Neuron (in vitro differentiated cells): ENCODE measurements around the gene FRMD1.

Experiments
- H2AFZ ChIP-seq: one replicate; pipeline ENCODE4 v1.6.1; 2013; ENCODE audit warnings: low read depth, mild to moderate bottlenecking, inconsistent platforms, low read length, moderate library complexity
- H3K27me3 ChIP-seq: one replicate; pipeline ENCODE4 v1.6.1; 2013; ENCODE audit warnings: low read length; ENCODE audit not compliant: insufficient read depth
- H3K36me3 ChIP-seq: one replicate; pipeline ENCODE4 v1.6.1; 2013; ENCODE audit warnings: low read length; ENCODE audit not compliant: insufficient read depth
- H3K4me1 ChIP-seq: one replicate; pipeline ENCODE4 v1.6.1; 2013; ENCODE audit warnings: low read length; ENCODE audit not compliant: insufficient read depth
- H3K4me3 ChIP-seq: 2 replicates; pipeline ENCODE4 v1.5.1; 2013; ENCODE audit warnings: mild to moderate bottlenecking, low read length, moderate library complexity
- H3K9me3 ChIP-seq: one replicate; pipeline ENCODE4 v1.6.1; 2013; ENCODE audit warnings: low read length

FRMD1 gene

GRCh38 chr6:168050225-168050880, 28.7 kb downstream of the FRMD1 start:
- H3K27me3 ChIP-seq, result no peaks in the 10 kb centered on the region
- H3K4me3 ChIP-seq, result no peak overlapping the region
- H3K4me1 ChIP-seq, result no peaks in the 10 kb centered on the region
- no peaks in the 10 kb centered on the region for H3K9me3 ChIP-seq
- no peak overlapping the region for H2AFZ ChIP-seq
- no peaks in the 10 kb centered on the region for H3K36me3 ChIP-seq

GRCh38 chr6:168049706-168050224, 29.2 kb downstream of the FRMD1 start:
- Histone ChIP-seq H3K4me3 (no peak overlapping the region), H3K9me3 (no peaks in the 10 kb centered on the region), H3K4me1 (no peaks in the 10 kb centered on the region), H3K27me3 (no peaks in the 10 kb centered on the region), H3K36me3 (no peaks in the 10 kb centered on the region), H2AFZ (no peak overlapping the region)

- Histone ChIP-seq H3K36me3 (no peaks in the 10 kb centered on the region), H3K27me3 (no peaks in the 10 kb centered on the region), H3K9me3 (no peaks in the 10 kb centered on the region), H3K4me1 (no peaks in the 10 kb centered on the region), H2AFZ (no peak overlapping the region), H3K4me3 (no peak overlapping the region)
Measured at GRCh38 chr6:168049277-168049676, 29.7 kb downstream of the FRMD1 start.

GRCh38 chr6:168048724-168049025, 30.3 kb downstream of the FRMD1 start:
- Histone ChIP-seq H3K27me3 (no peaks in the 10 kb centered on the region), H3K36me3 (no peaks in the 10 kb centered on the region), H3K4me3 (no peak overlapping the region), H3K9me3 (no peaks in the 10 kb centered on the region), H2AFZ (no peak overlapping the region), H3K4me1 (no peaks in the 10 kb centered on the region)

- no peaks in the 10 kb centered on the region for H3K36me3 ChIP-seq
- no peaks in the 10 kb centered on the region for H3K4me1 ChIP-seq
- no peak overlapping the region for H2AFZ ChIP-seq
- H3K4me3 ChIP-seq, result no peak overlapping the region
- H3K27me3 ChIP-seq, result no peaks in the 10 kb centered on the region
- no peaks in the 10 kb centered on the region for H3K9me3 ChIP-seq
Measured at GRCh38 chr6:168047841-168048723, 30.9 kb downstream of the FRMD1 start.

GRCh38 chr6:168046696-168047095, 32.3 kb downstream of the FRMD1 start:
- Histone ChIP-seq H3K36me3 (no peaks in the 10 kb centered on the region), H2AFZ (no peak overlapping the region)

GRCh38 chr6:168045706-168046620, 33.0 kb downstream of the FRMD1 start:
- H3K9me3 ChIP-seq, result peaks cover 12% of the 10 kb centered on the region
- no peaks in the 10 kb centered on the region for H3K4me1 ChIP-seq
- no peaks in the 10 kb centered on the region for H3K36me3 ChIP-seq
- H3K4me3 ChIP-seq, result no peak overlapping the region
- H2AFZ ChIP-seq, result no peak overlapping the region
- no peaks in the 10 kb centered on the region for H3K27me3 ChIP-seq

More at GRCh38 chr6:168046696-168047095, 32.3 kb downstream of the FRMD1 start:
- Histone ChIP-seq H3K4me3 (no peak overlapping the region), H3K27me3 (no peaks in the 10 kb centered on the region), H3K4me1 (no peaks in the 10 kb centered on the region), H3K9me3 (peaks cover 6% of the 10 kb centered on the region)

GRCh38 chr6:168045141-168045691, 33.8 kb downstream of the FRMD1 start:
- Histone ChIP-seq H3K4me3 (no peak overlapping the region), H2AFZ (no peak overlapping the region), H3K27me3 (no peaks in the 10 kb centered on the region), H3K9me3 (peaks cover 16% of the 10 kb centered on the region), H3K4me1 (no peaks in the 10 kb centered on the region), H3K36me3 (no peaks in the 10 kb centered on the region)

- Histone ChIP-seq H3K9me3 (peaks cover 20% of the 10 kb centered on the region), H3K4me1 (no peaks in the 10 kb centered on the region), H3K36me3 (no peaks in the 10 kb centered on the region), H3K4me3 (no peak overlapping the region), H2AFZ (no peak overlapping the region), H3K27me3 (no peaks in the 10 kb centered on the region)
Measured at GRCh38 chr6:168044521-168045130, 34.4 kb downstream of the FRMD1 start.

GRCh38 chr6:168043848-168044415, 35.1 kb downstream of the FRMD1 start:
- no peaks in the 10 kb centered on the region for H3K36me3 ChIP-seq
- H3K4me1 ChIP-seq, result no peaks in the 10 kb centered on the region
- no peaks in the 10 kb centered on the region for H3K27me3 ChIP-seq
- peaks cover 23% of the 10 kb centered on the region for H3K9me3 ChIP-seq
- H3K4me3 ChIP-seq, result no peak overlapping the region
- no peak overlapping the region for H2AFZ ChIP-seq

GRCh38 chr6:168043193-168043847, 35.7 kb downstream of the FRMD1 start:
- no peaks in the 10 kb centered on the region for H3K4me1 ChIP-seq

More at GRCh38 chr6:168043193-168043847, 35.7 kb downstream of the FRMD1 start:
- no peak overlapping the region for H2AFZ ChIP-seq
- H3K4me3 ChIP-seq, result no peak overlapping the region
- H3K27me3 ChIP-seq, result no peaks in the 10 kb centered on the region
- peaks cover 26% of the 10 kb centered on the region for H3K9me3 ChIP-seq
- H3K36me3 ChIP-seq, result no peaks in the 10 kb centered on the region
